Stomach (tissue), 4 donors: ENCODE results near the gene GUCY2C.

ENCODE experiments used
- CTCF ChIP-seq, 7 experiments: fragments of 450-650 bp in 4 of 7; fragments of 200-600 bp in 3 of 7; sonication (generic) in 3 of 7; IDR thresholded peaks; one replicate each; pipeline ENCODE4 v1.5.1; 2016 to 2019; ENCODE audit warnings: antibody characterized with exemption in 7 of 7, control low read depth in 2 of 7, mild to moderate bottlenecking in 1 of 7
- EP300 ChIP-seq: sonication (generic); formaldehyde crosslinking; IDR thresholded peaks from one replicate; pipeline ENCODE4 v1.6.1; 2017; ENCODE audit warnings: antibody characterized with exemption
- POLR2A ChIP-seq, 4 donors: fragments of 450-650 bp; IDR thresholded peaks; one replicate each; pipeline ENCODE4 v1.6.1; 2016; ENCODE audit warnings: antibody characterized with exemption in 4 of 4, control low read depth in 2 of 4, mild to moderate bottlenecking in 1 of 4, moderate library complexity in 1 of 4

GRCh38 chr12:14731821-14732220 is 35.4 kb upstream of the GUCY2C start:
- TF ChIP-seq CTCF (IDR thresholded peaks at IDR 0.05) (no peak), POLR2A (IDR thresholded peaks at IDR 0.05) (no peak), EP300 (no peak)
